Fibroblast of peridontal ligament (primary cell): Measurements from ENCODE around the gene NRF1.
"Not testable (repeated sequence)": the region's sequence is repeated elsewhere in the genome, so short reads cannot be mapped to it uniquely, and the experiment has no call there.

ENCODE experiments used
- DNase-seq: peaks from one replicate; pipeline ENCODE4 v3.0.0-alpha.2; 2010; ENCODE audit errors: extremely low read depth

Gene NRF1

GRCh38 chr7:129606803-129607202 lies 4.7 kb upstream of the NRF1 start:
- no peak for DNase-seq

- DNase-seq, result peak; percentile 23
These were observed 3.9 kb upstream of the NRF1 start for GRCh38 chr7:129607471-129608120.

GRCh38 chr7:129609666-129610065 lies 1.9 kb upstream of the NRF1 start:
- DNase-seq, result peak; percentile 34

- no peak for DNase-seq
These were observed 743 bp upstream of the NRF1 start for GRCh38 chr7:129610709-129611245.

GRCh38 chr7:129612112-129613015 lies 844 bp downstream of the NRF1 start:
- DNase-seq, result peak; percentile 57

DNA sequence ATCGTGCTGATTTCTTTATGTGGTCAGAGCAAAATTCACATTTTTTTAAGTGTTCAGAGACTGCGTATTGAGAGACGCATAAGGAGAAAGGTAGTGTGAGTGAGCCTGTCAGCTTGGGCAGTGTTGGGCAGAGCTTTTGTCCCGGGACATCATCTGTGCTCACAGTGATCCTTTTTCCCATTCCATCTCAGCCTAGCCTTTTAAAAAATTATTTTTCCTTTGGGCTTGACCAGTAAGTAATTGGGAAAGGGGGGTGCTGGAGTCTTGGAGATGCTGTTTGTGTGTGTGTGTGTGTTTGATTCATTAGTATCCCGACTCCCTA lies 1.5 kb downstream of the NRF1 start:
- DNase-seq, result no peak

DNA sequence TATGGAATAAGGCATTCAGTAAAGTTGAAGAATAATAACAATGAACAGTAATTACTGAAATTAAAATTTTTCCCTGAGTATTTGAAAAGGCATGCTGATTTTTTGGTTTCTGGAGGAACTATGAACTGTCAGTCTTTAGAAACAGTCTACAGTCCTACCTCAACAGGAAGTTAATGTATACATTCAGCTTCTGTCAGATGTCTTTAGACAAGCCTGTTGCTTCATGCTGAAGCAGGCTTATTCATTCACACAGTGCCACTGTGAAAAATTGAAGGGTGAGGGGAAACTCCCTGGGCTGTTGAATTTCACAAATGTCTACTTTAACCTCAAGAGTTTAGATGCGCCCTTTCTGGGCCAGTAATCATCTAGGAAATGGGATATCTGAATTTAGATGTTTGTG lies 3.5 kb downstream of the NRF1 start:
- peak; percentile 18 for DNase-seq

DNA sequence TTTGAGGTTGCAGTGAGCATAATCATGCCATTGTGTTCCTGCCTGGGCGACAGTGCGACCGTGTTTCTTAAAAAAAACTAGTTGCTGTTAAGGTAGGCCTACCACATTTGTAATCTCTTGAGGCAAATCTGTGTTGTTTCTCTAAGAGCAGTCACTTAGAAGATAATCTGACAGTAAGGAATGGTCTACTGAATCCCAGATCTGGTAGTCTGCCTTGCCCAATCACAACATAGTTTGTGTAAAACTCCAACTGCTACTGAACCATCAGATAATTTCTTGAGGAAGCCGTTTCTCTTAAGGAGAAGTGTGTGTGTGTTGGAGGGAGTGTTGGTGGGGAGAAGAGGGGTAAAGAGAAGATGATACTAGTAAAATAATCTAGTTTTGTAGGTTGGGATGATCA lies 5.0 kb downstream of the NRF1 start:
- no peak for DNase-seq

DNA sequence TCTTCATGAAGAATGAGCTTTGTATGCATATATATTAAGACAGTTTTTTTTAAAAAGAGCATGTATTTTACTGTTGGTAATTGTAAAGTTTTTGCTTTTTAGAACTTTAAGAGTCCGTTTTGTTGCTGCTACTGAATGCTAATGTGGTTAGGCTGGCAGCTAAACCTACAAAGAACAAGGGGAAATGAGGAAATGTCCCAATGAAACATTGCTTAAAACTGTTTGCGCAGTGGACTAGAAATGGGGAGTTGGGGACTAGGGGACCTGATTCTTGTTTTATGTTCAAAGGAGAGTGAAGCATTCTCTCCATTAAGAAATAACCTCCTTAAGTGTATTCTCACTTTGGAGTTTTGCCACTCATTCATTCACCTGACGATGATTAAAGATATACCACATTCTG lies 5.7 kb downstream of the NRF1 start:
- no peak for DNase-seq

- DNase-seq, result peak; percentile 25
These were observed 6.1 kb downstream of the NRF1 start for GRCh38 chr7:129617652-129618051.

- DNase-seq, result no peak
These were observed 15.4 kb downstream of the NRF1 start for GRCh38 chr7:129626896-129627295.

DNA sequence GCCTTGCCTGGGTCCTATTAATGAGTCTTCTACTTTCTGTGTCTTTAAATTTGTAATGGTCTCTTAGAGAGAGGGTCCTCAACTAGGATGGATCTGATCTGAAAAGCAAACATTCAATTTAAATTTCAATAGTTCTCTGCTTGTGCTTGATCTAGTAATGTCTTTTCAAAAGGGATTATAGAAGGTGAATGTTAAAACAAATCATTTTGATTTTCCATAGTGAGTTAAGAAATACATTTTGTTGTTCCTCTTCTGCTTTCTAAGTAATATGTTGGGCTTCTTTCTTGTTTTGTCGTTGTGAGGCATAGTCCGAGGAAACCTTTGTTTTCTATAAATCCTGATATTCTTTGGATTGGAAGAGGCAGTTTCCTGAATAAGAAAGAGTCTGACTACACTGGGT lies 18.8 kb downstream of the NRF1 start:
- DNase-seq, result no peak

- no peak for DNase-seq
These were observed 23.0 kb downstream of the NRF1 start for GRCh38 chr7:129634361-129635034.

DNA sequence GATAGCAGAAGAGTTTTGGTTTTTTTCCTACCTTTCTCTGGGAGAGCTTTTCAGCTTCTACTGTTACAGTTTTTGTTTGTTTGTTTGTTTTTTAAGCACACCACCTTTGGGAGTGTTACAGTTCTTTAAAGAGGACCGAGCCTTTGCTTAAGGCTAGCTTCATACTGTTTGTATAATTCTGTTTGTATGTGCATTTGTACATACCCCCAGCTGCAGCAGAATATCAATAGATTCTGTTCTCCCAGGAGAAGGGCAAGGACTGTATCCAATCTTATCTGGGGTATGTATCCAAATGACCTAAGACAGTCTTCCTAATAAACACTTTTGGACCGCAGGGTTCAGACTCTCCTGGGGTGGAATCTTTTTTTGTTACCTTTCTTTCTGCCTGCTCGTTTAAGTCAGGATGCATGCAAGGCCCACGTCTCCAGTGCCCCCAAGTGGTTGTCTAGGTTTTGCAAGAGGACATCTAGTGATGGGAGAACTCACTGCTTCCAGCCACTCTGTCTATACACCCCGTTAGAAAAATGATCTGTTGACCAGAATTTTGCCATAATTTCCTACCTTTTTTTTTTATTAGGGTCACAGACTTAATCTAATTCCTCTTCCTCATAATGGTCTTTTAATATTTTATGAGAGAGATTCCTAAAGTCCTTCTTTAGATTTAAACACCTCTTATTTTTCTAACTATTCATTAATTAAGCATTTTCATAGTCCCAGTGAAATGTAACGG lies 23.9 kb downstream of the NRF1 start:
- DNase-seq, result peak; percentile 84

DNA sequence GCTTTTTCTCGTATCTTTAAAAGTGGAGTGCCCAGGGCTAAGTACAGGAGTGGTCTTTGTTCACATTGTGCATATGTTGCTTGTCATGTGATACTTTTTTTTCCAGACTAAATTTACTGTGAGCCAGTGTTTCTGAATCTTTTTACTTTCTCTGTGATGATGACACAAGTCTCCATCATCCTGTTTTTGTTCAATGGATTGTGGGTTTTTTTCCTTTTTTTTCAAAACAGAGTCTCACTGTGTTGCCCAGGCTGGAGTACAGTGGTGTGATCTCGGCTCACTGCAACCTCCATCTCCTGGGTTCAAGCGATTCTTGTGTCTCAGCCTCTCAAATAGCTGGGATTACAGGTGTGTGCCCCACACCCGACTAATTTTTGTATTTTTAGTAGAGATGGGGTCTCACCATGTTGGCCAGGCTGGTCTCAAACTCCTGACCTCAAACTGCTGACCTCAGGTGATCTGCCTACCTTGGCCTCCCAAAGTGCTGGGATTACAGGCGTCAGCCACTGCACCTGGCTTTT lies 24.6 kb downstream of the NRF1 start:
- not testable (repeated sequence) for DNase-seq

- no peak for DNase-seq
These were observed 25.1 kb downstream of the NRF1 start for GRCh38 chr7:129636641-129637040.

DNA sequence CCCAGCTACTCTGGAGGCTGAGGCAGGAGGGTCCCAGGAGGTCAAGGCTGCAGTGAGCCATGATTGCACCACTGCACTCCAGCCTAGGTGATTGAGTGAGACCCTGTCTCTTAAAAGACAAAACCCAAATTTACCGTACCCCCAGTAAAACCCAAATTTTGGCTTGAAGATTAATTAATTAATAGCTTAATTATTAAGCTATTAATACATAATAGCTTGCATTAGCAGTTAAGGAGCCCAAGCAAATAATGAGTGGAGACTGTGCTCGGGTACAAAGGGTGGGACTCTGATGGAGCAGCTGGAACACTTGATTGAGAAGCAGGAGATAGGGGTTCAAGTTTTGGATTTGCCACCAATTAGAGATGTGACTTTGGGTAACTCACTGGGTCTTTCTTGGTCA lies 28.9 kb downstream of the NRF1 start:
- DNase-seq, result no peak

DNA sequence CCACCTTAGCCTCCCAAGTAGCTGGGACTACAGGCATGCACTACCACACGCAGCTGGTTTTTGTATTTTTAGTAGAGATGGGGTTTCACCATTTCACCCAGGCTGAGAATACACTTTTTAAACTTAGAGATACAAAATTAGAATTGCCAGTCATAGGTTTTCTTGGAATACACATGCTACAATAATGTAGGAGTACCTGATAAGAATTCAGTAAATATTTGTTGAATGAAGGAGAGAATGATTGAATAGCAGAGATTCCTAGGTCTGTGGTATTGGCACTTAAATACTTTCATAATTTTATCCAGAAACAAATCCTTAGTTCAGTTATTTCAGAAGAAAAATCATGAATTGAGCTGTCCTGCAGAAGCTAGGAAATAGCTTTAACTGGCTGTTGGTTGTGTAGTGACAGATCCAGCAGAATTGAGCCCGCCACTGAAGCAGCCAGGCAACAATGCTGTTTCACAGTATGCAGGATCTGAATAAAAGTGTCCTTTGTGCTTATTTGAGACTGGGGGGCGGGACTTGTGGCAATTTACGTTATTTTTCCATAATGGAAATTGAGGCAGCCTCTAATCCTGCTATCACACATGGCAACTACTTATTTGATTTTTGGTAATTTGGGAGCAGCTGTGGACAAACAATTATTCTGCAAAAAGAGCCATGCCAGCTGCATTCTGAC lies 31.5 kb downstream of the NRF1 start:
- DNase-seq, result no peak

DNA sequence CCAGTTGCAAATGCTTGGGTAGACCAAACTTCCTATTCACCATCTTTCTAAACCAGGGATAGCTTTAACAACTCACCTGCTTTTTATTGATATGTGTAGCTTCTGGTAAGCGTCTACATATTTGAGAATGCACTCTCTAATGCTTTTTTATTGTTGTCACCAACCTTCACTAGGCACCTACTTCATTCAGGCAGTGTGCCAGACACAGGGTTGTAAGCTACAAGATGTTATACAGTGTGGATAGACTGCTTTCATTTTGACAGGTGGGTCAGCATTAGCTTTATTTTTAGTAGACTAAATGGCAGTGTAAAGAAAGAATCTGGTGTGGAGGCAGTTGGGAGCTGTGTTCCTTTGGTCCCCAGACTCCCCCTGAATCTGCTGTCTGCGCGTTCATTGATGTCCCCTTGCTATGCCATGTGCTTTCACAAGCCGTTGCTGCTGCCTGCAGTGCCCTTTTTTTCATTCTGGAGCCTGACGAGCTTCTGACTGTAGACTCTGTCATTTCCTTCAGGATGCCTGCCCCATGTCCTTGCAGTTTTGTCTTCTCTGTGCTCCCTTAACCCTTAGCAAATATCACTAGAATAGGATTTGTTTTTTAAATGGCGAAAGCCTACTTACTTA lies 32.1 kb downstream of the NRF1 start:
- DNase-seq, result no peak

- peak; percentile 87 for DNase-seq
These were observed 33.2 kb downstream of the NRF1 start for GRCh38 chr7:129644634-129645230.
